GM19397 (cell line): Measurements from ENCODE around the gene SYNPO2.

ENCODE experiments used
- ATAC-seq: cut with Tn5 transposase; IDR thresholded peaks from one replicate; pipeline ENCODE4 v1.9.1; 2021; ENCODE audit warnings: mild to moderate bottlenecking, moderate library complexity; ENCODE audit not compliant: unreplicated experiment

The SYNPO2 gene

DNA sequence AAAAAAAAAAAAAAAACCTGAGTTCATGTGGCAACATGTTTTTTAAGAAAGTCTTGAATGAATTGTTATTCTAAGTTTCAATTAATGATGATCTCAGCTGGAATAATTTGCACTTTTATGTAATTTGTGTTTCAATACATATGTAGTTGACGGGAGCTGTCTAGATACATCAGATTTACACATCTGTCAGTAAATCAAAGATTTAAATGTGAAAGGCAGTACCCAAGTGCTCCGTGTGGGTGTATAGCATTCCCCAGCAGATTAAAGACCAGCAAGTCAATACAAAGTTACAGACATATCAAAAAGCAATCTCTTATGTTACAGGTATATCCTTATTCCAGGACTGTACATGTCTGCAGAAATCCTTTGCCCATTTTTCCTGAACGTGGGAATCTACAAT lies 35.2 kb downstream of the SYNPO2 start:
- no peak for ATAC-seq

DNA sequence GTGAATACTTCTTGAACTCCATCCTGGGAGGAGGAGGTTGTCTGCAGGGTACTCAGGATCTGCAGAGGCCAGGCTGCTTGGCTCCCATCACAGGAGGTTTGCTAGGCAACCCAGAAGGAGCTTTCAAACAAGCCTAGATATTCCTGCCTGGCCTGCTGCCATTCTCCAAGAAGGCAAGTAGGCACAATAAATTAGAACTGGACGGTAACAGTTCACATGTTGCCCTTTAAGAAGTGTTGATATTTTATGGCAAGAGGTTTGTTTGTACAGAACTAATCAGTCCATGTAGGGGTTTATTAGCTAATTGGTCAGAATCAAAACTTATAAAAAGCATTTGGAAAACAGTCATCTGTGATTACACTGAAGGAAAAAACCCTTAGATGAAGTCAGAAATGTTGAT lies 39.3 kb downstream of the SYNPO2 start:
- ATAC-seq = no peak

DNA sequence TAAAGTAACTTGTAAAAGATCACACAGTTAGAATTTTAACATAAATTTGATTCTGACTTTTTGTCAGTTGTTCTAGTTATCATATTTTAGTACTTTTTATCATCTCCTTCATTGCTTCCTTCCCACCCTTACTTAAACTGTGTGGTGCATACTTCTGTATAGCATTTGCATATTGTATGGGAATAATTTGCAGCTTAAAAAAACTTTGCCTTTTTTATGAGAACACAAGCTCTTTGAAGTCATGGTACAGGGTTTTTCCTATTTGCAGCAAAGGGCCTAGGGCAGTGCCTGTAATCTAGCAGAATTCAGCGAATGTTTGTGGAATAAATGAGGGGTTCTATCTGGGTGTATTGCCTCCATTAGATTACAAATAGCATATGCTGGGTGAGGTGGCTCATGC lies 41.6 kb downstream of the SYNPO2 start:
- ATAC-seq = no peak

DNA sequence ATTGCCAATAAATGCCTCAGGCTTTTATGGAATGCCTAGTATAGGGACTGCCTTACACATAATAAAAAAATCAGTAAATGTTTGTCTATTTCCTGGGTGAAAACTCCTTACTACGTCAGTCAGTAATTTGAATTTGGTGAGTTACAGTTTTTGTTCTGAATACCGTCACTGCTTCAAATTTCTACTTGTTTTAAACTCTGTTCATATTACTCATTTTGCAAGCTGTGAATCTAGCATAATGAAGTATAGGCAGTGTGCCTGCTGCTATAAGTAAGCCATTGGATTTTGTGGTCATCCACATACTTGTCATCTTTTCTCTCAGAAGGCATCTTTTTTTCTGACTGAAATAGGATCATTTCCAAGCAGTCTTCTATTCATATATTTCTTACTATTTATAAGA lies 43.1 kb downstream of the SYNPO2 start:
- no peak for ATAC-seq

DNA sequence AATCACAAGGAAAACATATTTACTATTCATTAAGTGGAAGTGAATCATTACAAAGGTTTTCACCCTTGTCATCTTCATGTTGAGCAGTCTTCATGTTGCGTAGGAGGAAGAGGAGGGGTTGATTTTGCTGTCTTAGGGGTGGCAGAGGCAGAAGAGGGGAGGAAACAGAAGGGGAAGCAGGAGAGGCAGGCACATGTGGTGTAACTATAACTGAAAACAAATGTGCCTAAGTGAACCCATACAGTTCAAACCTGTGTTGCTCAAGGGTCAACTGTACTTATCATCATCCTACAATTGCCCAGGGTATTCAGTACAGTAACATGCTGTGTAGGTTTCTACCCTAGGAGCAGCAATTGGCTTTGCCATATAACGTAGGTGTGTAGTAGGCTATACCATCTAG lies 47.2 kb downstream of the SYNPO2 start:
- no peak for ATAC-seq

DNA sequence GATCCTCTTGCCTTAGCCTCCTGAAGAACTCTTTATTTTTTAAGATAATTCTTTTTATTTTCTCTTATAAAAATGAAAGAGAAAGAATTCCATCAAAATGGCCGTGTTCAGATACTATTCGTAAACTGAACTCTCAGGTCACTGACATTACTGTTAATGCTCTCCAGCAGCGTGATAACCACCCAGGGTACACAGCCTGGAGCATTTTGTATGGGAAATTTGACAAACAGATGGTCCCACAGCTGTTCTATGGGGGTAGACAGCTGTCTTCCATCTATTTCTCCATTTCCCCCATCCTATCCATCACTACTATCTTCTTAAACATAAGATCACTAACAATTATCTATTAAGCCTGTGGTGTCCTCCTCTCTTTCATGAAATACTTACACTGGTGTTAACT lies 47.8 kb downstream of the SYNPO2 start:
- no peak for ATAC-seq

DNA sequence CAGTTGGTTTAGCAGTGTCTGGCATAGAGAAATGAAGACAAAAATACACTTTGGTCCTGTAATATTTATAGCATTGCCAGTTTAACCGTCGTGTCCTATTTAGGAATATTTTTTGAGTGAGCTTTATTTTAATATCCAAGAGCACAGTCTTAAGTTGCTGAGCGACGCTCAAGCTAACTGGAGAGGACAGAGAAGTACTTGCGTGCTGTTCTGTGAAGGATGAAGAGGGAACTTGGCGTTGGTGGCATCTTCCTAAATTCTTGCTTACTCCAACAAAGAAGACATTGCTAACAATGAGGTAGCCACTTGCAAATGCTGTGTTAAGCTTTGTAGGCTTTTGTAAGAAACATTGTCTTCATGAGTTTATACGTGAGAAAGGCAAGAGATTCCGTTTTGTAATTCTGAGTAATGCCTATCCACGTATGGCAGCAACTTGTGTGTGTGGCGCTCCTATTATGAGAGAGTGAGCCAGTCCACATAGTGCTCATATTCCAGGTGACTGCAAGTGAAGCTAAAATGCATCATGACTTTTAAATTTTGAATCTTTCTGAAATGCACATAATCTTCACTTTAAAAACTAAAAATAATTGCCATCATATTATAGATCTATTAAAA lies 50.6 kb downstream of the SYNPO2 start:
- ATAC-seq = no peak

DNA sequence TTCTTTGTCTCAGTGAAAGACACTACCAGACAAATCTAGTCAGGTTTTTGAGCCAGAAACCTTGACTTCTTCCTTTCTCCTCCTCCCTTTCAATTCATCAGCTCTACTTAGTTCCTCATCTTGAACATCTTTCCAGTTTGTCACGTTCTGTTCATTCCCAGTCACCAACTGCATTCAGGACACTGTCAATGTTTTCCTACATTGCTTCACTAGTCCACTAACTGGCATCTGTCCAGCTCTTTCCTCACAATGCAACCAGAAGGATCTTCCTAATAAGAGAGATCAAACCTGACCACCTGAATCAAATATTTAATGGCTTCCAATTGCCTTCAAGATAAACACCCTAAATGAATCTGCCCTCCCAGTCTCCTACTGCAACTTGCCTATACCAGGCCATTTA lies 52.5 kb downstream of the SYNPO2 start:
- ATAC-seq = no peak

DNA sequence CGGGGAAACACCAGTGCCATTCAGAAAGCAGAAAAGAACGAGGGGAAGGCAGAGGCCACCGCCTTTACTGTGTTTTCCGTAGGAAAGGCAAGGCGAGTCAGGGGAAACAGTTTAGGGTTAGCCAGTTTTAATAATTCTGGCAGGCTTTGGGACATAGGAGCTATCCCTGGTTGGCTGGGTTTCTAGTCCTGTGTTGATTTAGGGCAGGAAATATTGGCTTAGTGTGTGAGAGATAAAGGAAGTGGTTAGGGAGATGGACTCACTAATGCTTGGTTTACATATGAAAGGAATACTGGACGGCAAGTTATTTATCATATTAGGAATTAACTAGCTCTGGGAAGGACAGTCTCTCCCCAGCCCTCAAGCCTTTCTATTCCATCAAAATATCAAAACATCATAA lies 53.1 kb downstream of the SYNPO2 start:
- ATAC-seq = no peak

DNA sequence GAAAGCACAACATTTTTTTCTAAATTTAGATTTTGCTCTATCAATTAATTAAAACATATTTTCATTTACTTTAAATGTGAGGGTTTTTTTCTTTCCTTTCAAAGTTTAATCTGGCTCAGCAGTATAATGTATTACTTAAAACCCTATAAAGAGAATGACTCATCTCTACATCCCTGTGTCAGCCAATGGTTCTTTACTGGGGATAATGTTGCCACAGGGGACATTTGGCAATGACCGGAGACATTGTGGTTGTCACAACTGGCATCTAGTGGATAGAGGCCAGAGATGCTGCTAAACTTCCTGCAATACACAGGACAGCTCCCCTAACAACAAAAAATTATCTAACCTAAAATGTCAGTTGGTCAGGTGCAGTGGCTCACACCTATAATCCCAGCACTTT lies 53.8 kb downstream of the SYNPO2 start:
- ATAC-seq = no peak

DNA sequence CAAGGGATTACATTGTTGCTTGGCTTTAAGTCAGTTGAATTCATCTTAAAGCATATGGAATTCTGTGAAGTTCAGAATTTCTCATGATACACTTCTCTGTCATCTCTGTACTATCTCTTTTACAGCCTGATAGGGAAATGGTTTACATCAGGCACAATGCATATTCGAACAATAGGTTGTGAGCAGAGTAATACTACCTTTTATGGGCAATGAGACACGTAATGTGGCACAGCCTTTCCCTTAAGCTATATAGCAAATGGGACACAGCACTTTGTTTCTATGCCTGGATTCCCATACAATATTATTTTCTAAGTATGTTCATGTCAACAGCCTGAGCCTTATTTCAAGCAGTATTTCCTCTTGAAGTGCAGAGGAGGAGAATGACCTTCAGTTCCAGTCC lies 58.4 kb downstream of the SYNPO2 start:
- no peak for ATAC-seq

DNA sequence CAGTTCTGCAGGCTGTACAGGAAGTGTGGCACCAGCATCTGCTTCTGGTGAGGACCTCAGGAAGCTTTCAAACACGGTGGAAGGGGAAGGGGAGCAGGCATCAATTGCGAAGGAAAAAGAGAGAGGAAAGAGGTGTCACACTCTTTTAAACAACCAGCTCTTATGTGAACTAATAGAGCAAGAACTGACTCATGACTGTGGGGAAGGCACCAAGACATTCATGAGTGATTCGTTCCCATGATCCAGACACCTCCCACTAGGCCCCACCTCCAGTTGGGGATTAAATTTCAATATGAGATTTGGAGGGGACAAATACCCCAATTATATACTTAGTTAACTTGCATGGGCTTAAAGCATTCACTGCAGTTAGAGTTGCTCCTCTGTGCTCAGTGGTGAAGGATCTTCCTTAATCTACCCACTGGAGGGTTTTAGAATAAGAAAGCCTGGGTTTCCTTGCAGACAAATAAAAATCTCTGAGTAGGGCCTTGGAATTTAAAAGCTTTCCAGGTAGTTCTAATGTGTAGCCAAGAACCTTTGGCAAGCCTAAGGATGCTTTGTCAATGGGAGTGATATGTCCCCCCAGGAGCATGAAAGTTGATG lies 60.0 kb downstream of the SYNPO2 start:
- ATAC-seq = no peak

DNA sequence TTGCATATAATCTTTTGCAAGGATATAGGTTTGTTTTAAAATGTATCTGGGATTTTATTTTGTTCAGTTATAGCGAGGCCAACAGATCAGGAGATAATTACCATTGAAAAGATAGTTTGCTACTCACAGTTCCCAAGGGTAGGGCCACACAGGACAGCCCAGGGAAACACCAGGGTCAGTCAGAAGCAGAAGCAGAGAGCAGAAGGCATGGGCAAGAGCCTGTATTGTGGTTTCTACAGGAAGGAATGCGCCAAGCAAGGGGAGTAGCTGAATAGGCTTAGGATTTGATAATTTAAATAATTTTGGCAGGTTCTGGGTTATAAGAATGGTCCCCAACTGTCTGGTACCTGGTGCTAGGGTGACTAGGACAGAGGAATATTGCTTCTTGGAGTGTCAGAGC lies 61.6 kb downstream of the SYNPO2 start:
- ATAC-seq = no peak

DNA sequence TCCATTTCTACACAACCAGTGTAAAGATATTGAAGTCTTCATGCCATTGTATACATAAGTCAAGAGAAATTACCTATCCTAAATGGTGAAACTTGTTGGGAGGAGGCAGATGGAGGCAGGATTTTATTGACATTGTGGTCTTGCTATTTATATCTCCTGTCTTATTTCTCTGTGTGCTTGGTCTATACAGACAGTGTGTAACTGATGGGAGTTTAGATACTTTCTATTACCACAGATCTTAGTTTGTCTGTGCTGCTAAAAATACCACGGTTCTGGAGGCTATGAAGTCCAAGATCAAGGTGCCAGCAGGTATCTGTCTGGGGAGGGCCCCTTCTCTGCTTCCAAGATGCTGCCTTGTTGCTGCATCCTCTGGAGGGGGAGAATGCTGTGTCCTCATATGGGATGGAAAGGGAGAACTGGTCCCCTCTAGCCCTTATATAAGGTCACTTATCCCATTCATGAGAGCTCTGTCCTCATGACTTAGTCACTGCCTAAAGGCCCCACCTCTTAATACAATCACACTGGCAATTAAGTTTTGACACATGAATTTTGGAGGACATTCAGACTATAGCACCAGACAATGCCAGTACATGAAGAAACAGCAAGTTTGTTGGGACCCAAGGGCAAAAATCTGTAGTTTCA lies 62.4 kb downstream of the SYNPO2 start:
- ATAC-seq = no peak

DNA sequence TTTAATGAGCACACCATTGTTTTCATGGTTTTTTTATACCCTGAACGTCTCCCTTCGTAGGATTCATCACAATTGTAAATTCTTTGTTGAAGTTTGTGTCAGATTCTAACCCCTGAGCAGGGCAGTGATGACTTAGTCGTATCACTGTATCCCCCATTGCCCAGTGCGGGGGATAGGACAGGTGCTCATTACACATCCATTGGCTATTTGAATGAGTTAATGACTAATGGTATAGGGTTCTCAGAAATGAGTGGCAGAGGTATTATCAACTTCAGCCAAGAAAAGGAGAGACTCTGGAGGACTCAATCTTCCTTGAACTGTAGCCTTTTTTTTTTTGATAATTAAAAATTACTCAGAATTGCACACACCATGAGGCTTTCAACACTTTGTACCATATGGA lies 64.6 kb downstream of the SYNPO2 start:
- no peak for ATAC-seq

DNA sequence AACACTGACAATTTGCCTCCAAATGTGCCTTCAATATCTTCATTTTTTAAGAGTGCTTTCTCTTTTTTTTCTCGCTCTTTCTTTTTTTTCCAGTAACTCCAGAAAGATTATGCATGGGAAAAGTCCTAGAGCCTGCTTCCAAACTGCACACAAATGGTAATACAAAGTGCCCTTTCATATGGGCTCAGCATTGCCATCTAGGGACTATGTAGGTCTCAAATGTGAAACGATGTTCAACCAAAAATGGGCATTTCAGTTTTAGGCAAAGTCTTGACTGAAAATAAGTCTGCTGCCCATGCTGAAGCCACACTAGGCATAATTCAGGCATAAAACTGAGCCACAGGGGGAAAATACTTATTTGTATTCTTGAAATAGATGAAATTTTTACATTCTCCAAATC lies 65.6 kb downstream of the SYNPO2 start:
- no peak for ATAC-seq

DNA sequence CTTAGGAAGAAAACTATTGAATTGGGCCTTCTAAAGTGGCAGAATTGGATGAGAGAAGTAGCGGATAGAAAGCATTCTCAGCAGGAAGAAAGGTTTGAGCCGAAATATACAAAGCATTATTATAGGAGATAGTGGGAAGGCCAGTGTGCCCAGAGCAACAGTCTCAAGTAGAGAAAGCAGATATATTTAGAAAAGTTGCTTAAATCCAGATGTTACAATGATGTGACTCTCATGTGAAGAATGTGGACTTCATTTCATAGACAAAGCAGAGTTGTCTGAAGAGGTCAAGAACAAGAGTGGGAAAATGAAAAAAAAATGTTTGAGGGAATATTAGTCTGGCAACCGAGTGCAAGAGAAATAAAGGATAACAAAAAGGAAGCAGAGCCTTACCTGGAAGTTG lies 66.9 kb downstream of the SYNPO2 start:
- ATAC-seq = no peak

DNA sequence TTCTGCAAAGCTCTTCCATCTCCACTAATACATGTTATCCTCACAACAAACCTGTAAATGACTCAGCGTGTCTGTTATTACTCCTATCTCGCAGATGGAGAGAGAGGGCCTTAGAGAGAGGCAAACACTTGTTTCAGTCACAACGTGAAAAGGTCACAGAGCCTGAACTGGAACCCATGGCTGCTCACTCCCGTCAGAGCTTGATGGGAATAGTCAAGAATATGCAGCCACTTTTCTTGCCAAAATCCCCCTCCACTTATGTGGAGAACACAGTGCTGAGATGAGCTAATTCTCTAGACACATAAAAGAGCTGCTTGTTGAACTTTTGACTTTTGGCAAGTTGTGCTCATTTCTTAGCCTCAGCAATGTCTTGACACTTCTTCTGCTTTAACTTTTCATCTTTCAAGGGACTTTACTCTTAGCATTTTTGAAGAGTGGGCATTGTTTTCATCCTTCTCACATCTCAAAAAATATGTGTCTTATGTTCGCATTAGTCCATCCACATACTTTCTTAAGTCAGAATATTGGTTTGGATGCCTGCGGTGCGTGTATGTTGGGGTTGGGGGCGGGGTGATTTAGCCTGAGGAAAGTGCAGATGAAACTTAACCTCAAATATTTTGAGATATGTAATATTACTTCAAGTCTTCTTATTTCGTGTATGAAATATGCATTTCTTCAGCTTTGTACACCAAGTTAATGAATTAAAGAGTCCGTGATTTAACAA lies 69.2 kb downstream of the SYNPO2 start:
- no peak for ATAC-seq

DNA sequence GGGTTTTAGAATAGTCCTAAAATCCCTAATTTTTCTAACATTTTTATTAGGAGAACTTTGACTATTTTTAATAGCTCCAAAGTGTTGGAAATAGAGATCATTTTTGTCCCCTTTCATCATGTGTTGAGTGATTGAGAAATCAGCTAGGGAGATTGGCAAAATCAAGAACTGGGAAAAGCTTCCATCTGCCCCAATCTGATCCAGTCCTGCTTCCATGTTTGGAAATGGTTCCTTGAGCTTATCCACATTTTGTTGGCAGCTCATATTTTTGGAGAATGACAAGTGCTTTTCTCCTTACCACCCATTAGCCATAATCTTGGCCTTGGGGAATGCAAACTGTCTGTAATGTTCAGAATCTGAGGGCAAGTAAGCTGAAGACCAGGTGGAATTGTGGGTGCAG lies 73.9 kb downstream of the SYNPO2 start:
- no peak for ATAC-seq

DNA sequence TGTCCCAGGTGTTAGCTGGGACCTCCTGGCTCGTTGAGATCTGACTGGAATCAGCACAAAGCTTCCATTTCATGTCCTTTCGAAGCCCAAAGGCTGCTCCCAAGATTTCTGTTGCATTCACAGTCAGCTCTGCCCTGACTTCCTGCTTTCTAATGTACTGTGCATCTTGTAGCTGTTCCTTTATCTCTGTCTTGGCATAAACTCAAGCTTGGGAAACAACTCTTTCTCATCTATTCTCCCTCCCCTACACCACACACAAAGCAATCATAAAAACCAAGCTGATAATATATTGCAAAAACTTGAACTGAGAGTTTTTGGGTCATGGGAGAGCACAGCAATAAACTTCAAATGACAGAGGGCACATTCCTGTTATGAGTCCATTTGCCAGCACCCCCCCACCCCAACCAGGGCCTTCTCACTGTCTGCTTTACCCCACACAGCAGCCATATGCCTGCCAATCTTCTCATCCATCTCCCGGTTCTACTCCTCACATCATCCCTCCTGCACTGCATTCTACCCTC lies 76.3 kb downstream of the SYNPO2 start:
- ATAC-seq = no peak

DNA sequence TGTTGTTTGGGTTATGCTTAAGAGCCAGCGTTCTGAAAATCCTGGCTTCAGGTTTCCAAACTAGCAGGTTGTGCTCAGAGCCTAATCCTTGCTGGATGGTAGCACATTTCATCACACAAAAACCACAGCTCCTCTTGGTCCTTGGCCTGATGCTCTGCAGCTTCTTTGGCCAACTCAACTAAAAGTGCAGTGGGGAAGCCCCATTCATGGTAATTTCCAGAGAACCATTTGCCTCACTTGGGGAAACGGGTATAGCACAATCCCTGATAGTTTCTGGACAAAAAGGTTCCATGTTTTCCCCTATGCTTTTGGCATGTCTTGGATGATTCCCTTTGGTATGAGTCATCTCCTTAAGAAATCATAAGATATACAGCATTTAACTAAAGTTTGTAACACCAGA lies 78.7 kb downstream of the SYNPO2 start:
- ATAC-seq = peak; percentile 14

DNA sequence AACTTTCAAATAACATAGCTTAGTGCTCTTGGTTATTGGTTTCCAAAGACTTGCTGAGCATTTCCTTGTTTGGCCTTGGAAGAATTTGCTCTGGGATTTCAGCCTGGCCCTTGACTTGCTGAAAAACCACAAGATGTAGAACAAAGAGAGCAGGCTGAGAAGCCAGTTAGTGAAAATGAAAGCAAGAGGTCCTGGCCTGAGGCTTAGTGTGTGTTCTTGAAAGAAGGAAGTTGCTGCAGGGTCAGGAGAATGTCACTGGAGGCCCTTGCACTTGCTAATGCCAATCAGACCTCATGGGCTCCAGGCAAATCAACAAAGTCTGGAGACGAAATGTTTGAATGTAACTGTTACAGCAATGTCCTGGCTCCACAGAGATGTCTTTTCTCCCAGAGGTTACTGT lies 79.4 kb downstream of the SYNPO2 start:
- ATAC-seq = peak; percentile 100
